Measurements from ENCODE around the gene HOXA3.

HOXA3 gene

GRCh38 chr7:27073076-27073475, 79.3 kb downstream of the HOXA3 start:
- DNase-seq: no peak

- no peak for DNase-seq
These were observed 80.6 kb downstream of the HOXA3 start for GRCh38 chr7:27071622-27072390.

DNA sequence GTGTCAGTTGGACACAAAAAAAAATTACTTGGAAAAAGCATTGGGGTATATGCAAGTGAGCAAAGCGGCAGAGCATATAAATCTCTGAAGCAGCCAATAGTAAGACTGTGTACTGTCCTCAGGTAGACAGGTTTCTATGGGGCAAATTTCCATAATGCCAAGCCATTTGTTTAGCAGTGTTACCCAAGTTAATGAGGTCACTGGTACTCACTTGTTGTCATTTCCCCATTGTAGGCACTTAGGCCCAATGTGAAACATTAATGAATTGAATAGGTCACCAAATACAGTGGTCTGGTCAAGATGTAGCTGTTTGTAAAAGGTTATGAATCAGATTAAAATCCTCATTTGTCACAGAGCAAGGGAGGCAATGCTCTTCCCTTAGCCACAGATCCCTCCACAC, 84.1 kb downstream of the HOXA3 start:
- no peak for DNase-seq

GRCh38 chr7:27066148-27066547, 86.2 kb downstream of the HOXA3 start:
- no peak for DNase-seq

DNA sequence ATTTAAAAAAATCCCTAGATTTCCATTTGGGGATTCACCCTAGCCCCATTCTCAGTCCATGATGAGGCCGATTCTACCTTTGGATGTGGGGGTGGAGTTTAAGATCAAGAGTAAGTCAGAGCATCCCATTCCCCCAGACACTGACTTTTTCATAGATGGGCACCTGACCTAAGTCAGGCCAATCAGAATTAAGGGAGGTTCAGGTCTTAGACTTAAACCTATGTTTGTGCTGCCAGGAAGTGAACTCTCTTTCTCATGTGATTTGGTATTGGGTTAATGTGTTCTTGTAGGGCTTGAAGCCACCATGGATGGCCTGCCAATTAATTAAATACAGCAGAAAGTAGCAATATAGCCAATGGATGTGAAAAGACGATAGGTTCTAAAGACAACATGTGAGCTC, 86.7 kb downstream of the HOXA3 start:
- DNase-seq: no peak

- DNase-seq: no peak
These were observed 87.7 kb downstream of the HOXA3 start for GRCh38 chr7:27064661-27065060.

DNA sequence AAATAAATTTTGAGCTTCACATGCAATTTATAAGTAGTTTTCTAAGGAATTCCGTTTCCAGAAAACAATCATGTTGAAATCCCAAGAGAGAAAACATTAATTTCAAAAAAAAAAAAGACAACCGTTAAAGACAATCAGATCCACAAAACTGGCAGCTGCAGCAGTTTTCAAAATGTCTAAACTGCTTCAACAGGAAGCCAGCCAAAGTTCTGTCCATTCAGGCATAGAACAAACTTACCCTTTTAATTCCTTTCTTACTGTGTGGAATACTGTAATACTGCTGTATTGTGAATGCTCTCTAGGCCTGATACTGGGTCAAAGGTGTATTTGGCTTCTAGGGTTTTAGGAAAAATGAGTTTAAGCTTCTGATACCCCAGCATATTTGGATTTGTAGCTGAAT, 88.2 kb downstream of the HOXA3 start:
- no peak for DNase-seq

DNA sequence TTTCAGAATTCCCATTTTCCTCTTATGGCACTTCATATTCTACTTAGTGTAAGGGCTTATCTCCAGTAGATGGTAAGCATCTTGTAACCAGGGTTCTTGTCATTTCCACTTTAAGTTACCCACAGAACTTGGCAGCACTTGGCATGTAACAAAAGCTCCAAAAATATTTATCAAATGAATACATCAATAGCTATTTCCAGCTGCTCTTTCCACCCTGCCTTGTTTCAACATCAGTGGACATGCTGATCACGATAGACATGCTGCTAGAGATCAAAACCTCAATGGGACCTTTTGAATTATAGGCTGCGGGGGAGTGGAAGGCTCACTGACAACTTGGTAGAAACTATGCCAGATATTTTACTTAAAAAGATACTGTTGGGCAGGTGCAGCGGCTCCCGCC, 89.4 kb downstream of the HOXA3 start:
- no peak for DNase-seq
